H54 (cell line): Measurements from ENCODE around the gene PCNX3.
"Not testable (repeated sequence)": the region's sequence is repeated elsewhere in the genome, so short reads cannot be mapped to it uniquely, and the experiment has no call there.

ENCODE experiments used
- DNase-seq: peaks from one replicate; pipeline ENCODE4 v3.0.0; 2011; ENCODE audit warnings: low spot score, mixed read lengths; ENCODE audit not compliant: insufficient read length
- FAIRE-seq: peaks from 3 replicates; lab custom pipeline; 2011; peaks lifted over from hg19 to GRCh38; lab: Jason Lieb, UNC
- POLR2A ChIP-seq: IDR thresholded peaks from 2 replicates; pipeline ENCODE4 v1.6.1; 2011; ENCODE audit warnings: low read depth, mild to moderate bottlenecking, low read length

Gene PCNX3

GRCh38 chr11:65624931-65625627, 9.5 kb downstream of the PCNX3 start:
- FAIRE-seq = no peak
- TF ChIP-seq POLR2A = no peak
- DNase-seq = no peak

- no peak for DNase-seq
- no peak for FAIRE-seq
- TF ChIP-seq POLR2A = no peak
Measured at GRCh38 chr11:65625628-65626342, 10.2 kb downstream of the PCNX3 start.

- TF ChIP-seq POLR2A = no peak
- FAIRE-seq (no peak), DNase-seq (no peak)
Measured at GRCh38 chr11:65627202-65627601, 11.6 kb downstream of the PCNX3 start.

- FAIRE-seq (no peak), DNase-seq (no peak)
- TF ChIP-seq POLR2A = no peak
Measured at GRCh38 chr11:65629579-65629978, 14.0 kb downstream of the PCNX3 start.

GRCh38 chr11:65630215-65630614, 14.6 kb downstream of the PCNX3 start:
- no peak for TF ChIP-seq POLR2A
- FAIRE-seq = no peak
- no peak for DNase-seq

GRCh38 chr11:65633390-65634108, 18.0 kb downstream of the PCNX3 start:
- FAIRE-seq (no peak), DNase-seq (no peak)
- no peak for TF ChIP-seq POLR2A

GRCh38 chr11:65634109-65634436, 18.5 kb downstream of the PCNX3 start:
- DNase-seq (no peak), FAIRE-seq (no peak)
- no peak for TF ChIP-seq POLR2A

- TF ChIP-seq POLR2A = no peak
- FAIRE-seq (no peak), DNase-seq (no peak)
Measured at GRCh38 chr11:65634440-65634839, 18.9 kb downstream of the PCNX3 start.

GRCh38 chr11:65634905-65635731, 19.5 kb downstream of the PCNX3 start:
- TF ChIP-seq POLR2A = no peak
- DNase-seq = no peak
- no peak for FAIRE-seq

GRCh38 chr11:65636108-65637031, 20.8 kb downstream of the PCNX3 start:
- no peak for TF ChIP-seq POLR2A
- no peak for DNase-seq
- FAIRE-seq = no peak

GRCh38 chr11:65637032-65637557, 21.5 kb downstream of the PCNX3 start:
- no peak for TF ChIP-seq POLR2A
- no peak for DNase-seq
- FAIRE-seq = no peak

- peak; percentile 97 for DNase-seq
- peak; percentile 61; the same call in 1 of the 2 replicates for TF ChIP-seq POLR2A
- FAIRE-seq = peak; percentile 6
Measured at GRCh38 chr11:65637794-65638419, 22.3 kb downstream of the PCNX3 start, which contains the start of gene SIPA1. TSS of gene SIPA1 (plus strand) at chr11:65638101. CDS start at chr11:65640922, 2,821 bp downstream.

- not testable (repeated sequence) for FAIRE-seq, DNase-seq
Measured at GRCh38 chr11:65639228-65639597, 23.6 kb downstream of the PCNX3 start.
